Esophagus squamous epithelium (tissue), 5 donors: Measurements from ENCODE around the gene CELF2. TPM values are rescaled to one million over a fixed set of nuclear protein-coding genes. Genes with fewer than 3 reads are reported as not detected.

Source experiments
- DNase-seq: peaks from one replicate; lab custom pipeline; 2025; lab: John Stamatoyannopoulos, UW
- H3K27ac ChIP-seq, 4 donors: fragments of 200-600 bp; sonication (generic); one replicate each; pipeline ENCODE4 v1.5.1; 2016 to 2019; ENCODE audit warnings: mild to moderate bottlenecking in 1 of 4
- H3K27me3 ChIP-seq, 4 donors: fragments of 200-600 bp; sonication (generic); 1 replicate in 3 of 4; 2 replicates in 1 of 4; pipeline versions ENCODE4 v1.5.1 to v1.6.0; 2017 to 2021; ENCODE audit warnings: antibody characterized with exemption in 1 of 4
- H3K36me3 ChIP-seq, 3 donors: fragments of 200-600 bp; sonication (generic); one replicate each; pipeline ENCODE4 v1.5.1; 2016 to 2019
- H3K4me1 ChIP-seq, 3 donors: fragments of 200-600 bp; sonication (generic); one replicate each; pipeline ENCODE4 v1.5.1; 2017 to 2019
- H3K4me3 ChIP-seq, 4 donors: fragments of 200-600 bp; sonication (generic); 1 replicate in 3 of 4; 2 replicates in 1 of 4; pipeline ENCODE4 v1.5.1; 2016 to 2019; ENCODE audit warnings: mild to moderate bottlenecking in 2 of 4, moderate library complexity in 1 of 4
- H3K9me3 ChIP-seq, 3 donors: fragments of 200-600 bp; sonication (generic); one replicate each; pipeline ENCODE4 v1.5.1; 2016 to 2019
- CTCF ChIP-seq, 6 experiments: fragments of 450-650 bp in 4 of 6; fragments of 200-600 bp in 2 of 6; sonication (generic) in 2 of 6; IDR thresholded peaks; one replicate each; pipeline ENCODE4 v1.5.1; 2016 to 2019; ENCODE audit warnings: antibody characterized with exemption in 6 of 6, mild to moderate bottlenecking in 4 of 6, moderate library complexity in 4 of 6
- POLR2A ChIP-seq, 4 donors: fragments of 450-650 bp; IDR thresholded peaks; one replicate each; pipeline ENCODE4 v1.6.1; 2017; ENCODE audit warnings: antibody characterized with exemption in 4 of 4, mild to moderate bottlenecking in 4 of 4, moderate library complexity in 3 of 4
- WGBS, 2 donors: methylation state at CpG; one replicate each; pipeline ENCODE4 v1.1.5; 2018; 5-methylcytosine and 5-hydroxymethylcytosine counted together
- intact Hi-C: fragments of 100-400 bp; cut with DNase I; formaldehyde crosslinking; loops from one replicate; pipeline ENCODE4 v1.15.0; 2022
- total RNA-seq, 4 donors: library from RNA; depleted of rRNA; stranded (reverse); fragments of >200 nt; gene quantifications; one replicate each; pipeline ENCODE4 v1.1.0, GENCODE V29; 2016
- donor health status: DM: yes; HTN: yes; CAD: no.

CELF2 gene
- total RNA-seq, 4 donors from 2014 or later: 4.2 to 62.4 (median 13.5) TPM

GRCh38 chr10:11169976-11170375 is 152.3 kb downstream of the CELF2 start:
- WGBS, 2 donors: 69 to 70% methylated on average over 2 of the region's 2 CpGs
- Histone ChIP-seq H3K36me3 (no peaks in the 10 kb centered on the region), H3K9me3 (no peaks in the 10 kb centered on the region), H3K27me3 (peaks cover 0 to 17% (median 2%) of the 10 kb centered on the region in 4 donors), H3K4me3 (peak overlapping the region in 3 of 4 donors; percentile 8 to 76 (median 67)), H3K4me1 (peaks cover 0 to 24% (median 4%) of the 10 kb centered on the region in 3 donors), H3K27ac (peak overlapping the region; percentile 32 to 91 (median 78))
- TF ChIP-seq CTCF (IDR thresholded peaks at IDR 0.05): no peak
- TF ChIP-seq POLR2A (IDR thresholded peaks at IDR 0.05): no peak
- DNase-seq: no peak
- intact Hi-C loops: no loop called here

GRCh38 chr10:11170574-11170973 is 152.9 kb downstream of the CELF2 start:
- DNase-seq: no peak
- Histone ChIP-seq H3K4me1 (peaks cover 0 to 22% (median 4%) of the 10 kb centered on the region in 3 donors), H3K9me3 (no peaks in the 10 kb centered on the region), H3K36me3 (no peaks in the 10 kb centered on the region), H3K4me3 (peak overlapping the region in 3 of 4 donors; percentile 8 to 76 (median 67)), H3K27me3 (peaks cover 0 to 11% (median 2%) of the 10 kb centered on the region in 4 donors), H3K27ac (peak overlapping the region; percentile 32 to 91 (median 78))
- TF ChIP-seq POLR2A (IDR thresholded peaks at IDR 0.05): no peak
- TF ChIP-seq CTCF (IDR thresholded peaks at IDR 0.05): no peak
- 54 to 68% methylated on average over 8 of the region's 8 CpGs for WGBS, 2 donors
- intact Hi-C loops: no loop called here

GRCh38 chr10:11170993-11171851 is 153.6 kb downstream of the CELF2 start:
- peaks cover 0 to 6% (median 0%) of the 10 kb centered on the region in 4 donors for H3K27me3 ChIP-seq
- H3K27ac ChIP-seq: peak overlapping the region in 3 of 4 donors; percentile 72 to 91 (median 83)
- H3K9me3 ChIP-seq: no peaks in the 10 kb centered on the region
- DNase-seq: no peak
- intact Hi-C loops: no loop called here
- peaks cover 0 to 21% (median 1%) of the 10 kb centered on the region in 3 donors for H3K4me1 ChIP-seq
- TF ChIP-seq CTCF (IDR thresholded peaks at IDR 0.05): no peak
- TF ChIP-seq POLR2A (IDR thresholded peaks at IDR 0.05): peak in 2 of 4 donors; percentile 46 to 76
- WGBS, 2 donors: 45 to 50% methylated on average over 8 of the region's 8 CpGs
- H3K36me3 ChIP-seq: no peaks in the 10 kb centered on the region
- peak overlapping the region in 2 of 4 donors; percentile 67 to 76 for H3K4me3 ChIP-seq

- Histone ChIP-seq H3K27me3 (no peaks in the 10 kb centered on the region), H3K36me3 (no peaks in the 10 kb centered on the region), H3K4me1 (peaks cover 3 to 39% (median 7%) of the 10 kb centered on the region in 3 donors), H3K27ac (peak overlapping the region in 3 of 4 donors; percentile 51 to 91 (median 83)), H3K4me3 (peak overlapping the region in 1 of 4 donors; percentile 6), H3K9me3 (no peaks in the 10 kb centered on the region)
- no peak for DNase-seq
- 74 to 92% methylated on average over 5 of the region's 5 CpGs for WGBS, 2 donors
- intact Hi-C loops: no loop called here
- TF ChIP-seq POLR2A (IDR thresholded peaks at IDR 0.05): no peak
- TF ChIP-seq CTCF (IDR thresholded peaks at IDR 0.05): no peak
Measured at GRCh38 chr10:11173042-11173441, 155.4 kb downstream of the CELF2 start.

- peak overlapping the region; percentile 18 to 72 (median 68) for H3K27ac ChIP-seq
- no peak for DNase-seq
- H3K4me3 ChIP-seq: peak overlapping the region in 2 of 4 donors; percentile 10 to 40
- H3K9me3 ChIP-seq: no peaks in the 10 kb centered on the region
- H3K36me3 ChIP-seq: no peaks in the 10 kb centered on the region
- H3K27me3 ChIP-seq: no peaks in the 10 kb centered on the region
- peaks cover 6 to 52% (median 12%) of the 10 kb centered on the region in 3 donors for H3K4me1 ChIP-seq
- 53 to 76% methylated on average over 11 of the region's 11 CpGs for WGBS, 2 donors
- TF ChIP-seq CTCF (IDR thresholded peaks at IDR 0.05): no peak
- TF ChIP-seq POLR2A (IDR thresholded peaks at IDR 0.05): peak in 1 of 4 donors; percentile 30
- intact Hi-C loops: no loop called here
Measured at GRCh38 chr10:11175823-11176243, 158.2 kb downstream of the CELF2 start.
